Tibial artery (tissue), 4 donors: ENCODE results near the gene EEF1AKMT4.

Experiments
- DNase-seq, 2 donors: peaks; one replicate each; pipeline ENCODE4 v3.0.0-alpha.2; 2019
- H3K27ac ChIP-seq, 2 donors: fragments of 200-600 bp; sonication (generic) in 1 of 2; 1 replicate in 1 of 2; 2 replicates in 1 of 2; pipeline ENCODE4 v1.5.1; 2018 to 2019; ENCODE audit warnings: mild to moderate bottlenecking in 1 of 2
- H3K27me3 ChIP-seq, 2 donors: fragments of 200-600 bp; sonication (generic) in 1 of 2; one replicate each; pipeline versions ENCODE4 v1.5.1 to v1.6.0; 2016 to 2019
- H3K36me3 ChIP-seq, 3 donors: fragments of 200-600 bp; sonication (generic) in 2 of 3; one replicate each; pipeline ENCODE4 v1.5.1; 2016 to 2019; ENCODE audit warnings: mild to moderate bottlenecking in 2 of 3
- H3K4me1 ChIP-seq, 4 donors: fragments of 200-600 bp; sonication (generic) in 2 of 4; 1 replicate in 3 of 4; 2 replicates in 1 of 4; pipeline ENCODE4 v1.5.1; 2016 to 2019
- H3K4me3 ChIP-seq, 2 donors: fragments of 200-600 bp; sonication (generic) in 1 of 2; 1 replicate in 1 of 2; 2 replicates in 1 of 2; pipeline ENCODE4 v1.5.1; 2018 to 2019; ENCODE audit warnings: mild to moderate bottlenecking in 2 of 2
- H3K9me3 ChIP-seq, 3 donors: fragments of 200-600 bp; sonication (generic) in 1 of 3; one replicate each; pipeline ENCODE4 v1.5.1; 2016 to 2019
- CTCF ChIP-seq, 2 experiments: fragments of 200-600 bp in 1 of 2; fragments of 450-650 bp in 1 of 2; IDR thresholded peaks; one replicate each; pipeline ENCODE4 v1.5.1; 2017 to 2019; ENCODE audit warnings: antibody characterized with exemption in 2 of 2, mild to moderate bottlenecking in 1 of 2, moderate library complexity in 1 of 2
- intact Hi-C: fragments of 100-400 bp; cut with DNase I; formaldehyde crosslinking; loops from one replicate; pipeline ENCODE4 v1.15.0; 2023; ENCODE audit warnings: low total_unique reads

EEF1AKMT4 gene

GRCh38 chr3:184249412-184250166 lies at the start of gene EEF1AKMT4:
Gene EEF1AKMT4 (plus strand): TSS chr3:184249672. CDS start chr3:184249695, 23 bp downstream.
- peak; percentile 46 to 55 for TF ChIP-seq CTCF (IDR thresholded peaks at IDR 0.05)
- peak; percentile 94 to 97 for DNase-seq
- peak within 1 kb of the TSS; percentile 67 to 82 for H3K27ac ChIP-seq
- H3K4me1 ChIP-seq = peaks cover 0 to 21% (median 17%) of the 10 kb centered on the region in 4 donors
- no peaks in the 10 kb centered on the region for H3K9me3 ChIP-seq
- intact Hi-C loops = loop anchor here (2.0 to 10.0 kb wide), 5 partner anchors 62 to 355 kb away; partner anchors contain the start of genes ABCC5, ABCF3, AP2M1 and EIF2B5
- peaks cover 10 to 13% (median 12%) of the 10 kb centered on the region in 3 donors for H3K36me3 ChIP-seq
- H3K4me3 ChIP-seq = peak within 1 kb of the TSS; percentile 70 to 71
- no peaks in the 10 kb centered on the region for H3K27me3 ChIP-seq

GRCh38 chr3:184200825-184201224 lies 48.6 kb upstream of the EEF1AKMT4 start:
- intact Hi-C loops = no loop called here
- H3K27me3 ChIP-seq = no peaks in the 10 kb centered on the region
- no peaks in the 10 kb centered on the region for H3K9me3 ChIP-seq
- no peak overlapping the region for H3K27ac ChIP-seq
- no peak overlapping the region for H3K4me3 ChIP-seq
- no peak for TF ChIP-seq CTCF (IDR thresholded peaks at IDR 0.05)
- peaks cover 0 to 13% (median 3%) of the 10 kb centered on the region in 3 donors for H3K36me3 ChIP-seq
- DNase-seq = no peak
- no peaks in the 10 kb centered on the region for H3K4me1 ChIP-seq

GRCh38 chr3:184203526-184203925 lies 45.9 kb upstream of the EEF1AKMT4 start:
- intact Hi-C loops = no loop called here
- DNase-seq = no peak
- no peak overlapping the region for H3K27ac ChIP-seq
- H3K27me3 ChIP-seq = peaks cover 0 to 7% of the 10 kb centered on the region in 2 donors
- no peaks in the 10 kb centered on the region for H3K36me3 ChIP-seq
- H3K4me1 ChIP-seq = no peaks in the 10 kb centered on the region
- no peak overlapping the region for H3K4me3 ChIP-seq
- no peak for TF ChIP-seq CTCF (IDR thresholded peaks at IDR 0.05)
- H3K9me3 ChIP-seq = no peaks in the 10 kb centered on the region

DNA sequence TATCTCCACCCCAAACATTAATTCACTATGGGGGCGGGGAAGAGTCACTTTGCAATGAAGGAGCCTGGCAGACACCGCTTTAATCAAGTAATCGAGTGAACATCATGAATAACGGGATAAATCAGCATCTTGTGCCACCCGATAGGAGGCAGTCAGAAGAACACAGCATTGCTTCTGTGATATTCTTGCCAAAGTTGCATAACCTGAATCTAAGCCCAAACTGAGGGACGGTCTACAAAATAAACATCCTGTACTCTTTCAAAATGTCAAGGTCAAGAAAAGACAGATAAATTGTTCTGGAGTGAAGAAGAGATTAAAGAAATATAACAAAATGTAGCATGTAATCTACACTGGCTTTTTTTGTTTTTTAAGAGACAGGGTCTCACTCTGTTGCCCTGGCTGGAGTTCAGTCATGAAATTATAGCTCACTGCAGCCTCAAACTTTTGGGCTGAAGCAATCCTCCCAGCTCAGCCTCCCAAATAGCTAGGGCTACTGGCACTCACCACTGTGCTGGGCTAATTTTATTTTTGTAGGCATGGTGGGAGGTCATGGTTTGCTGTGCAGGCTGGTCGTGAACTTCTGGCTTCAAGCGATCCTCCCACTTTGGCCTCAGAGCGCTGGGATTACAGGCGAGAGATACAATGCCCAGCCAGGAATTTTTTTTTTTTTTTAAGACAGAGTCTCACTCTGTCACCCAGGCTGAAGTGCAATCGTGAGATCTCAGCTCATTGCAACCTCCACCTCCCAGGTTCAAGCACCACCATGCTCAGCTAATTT lies 40.1 kb upstream of the EEF1AKMT4 start:
- TF ChIP-seq CTCF (IDR thresholded peaks at IDR 0.05) = no peak
- Histone ChIP-seq H3K4me3 (no peak overlapping the region), H3K4me1 (no peaks in the 10 kb centered on the region), H3K36me3 (no peaks in the 10 kb centered on the region), H3K27me3 (peaks cover 0 to 7% of the 10 kb centered on the region in 2 donors), H3K27ac (no peak overlapping the region), H3K9me3 (no peaks in the 10 kb centered on the region)
- peak in 1 of 2 donors; percentile 53 for DNase-seq
- intact Hi-C loops = no loop called here

DNA sequence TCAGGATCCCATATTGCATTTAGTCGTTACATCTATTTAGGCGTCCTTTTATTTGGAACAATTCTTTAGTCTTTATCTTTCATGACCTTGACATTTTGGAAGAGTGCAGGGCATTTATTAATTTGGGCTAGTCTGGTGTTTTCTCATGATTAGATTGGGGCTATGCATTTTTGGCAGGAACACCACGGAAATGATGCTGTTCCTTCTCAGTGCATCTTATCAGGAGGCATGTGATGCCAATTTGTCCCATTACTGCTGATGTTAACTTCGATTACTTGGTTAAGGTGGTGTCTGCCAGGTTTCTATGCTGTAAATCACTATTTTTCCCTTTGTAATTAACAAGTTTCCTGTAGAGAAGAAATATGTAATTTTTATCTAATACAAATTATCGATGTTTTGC lies 38.2 kb upstream of the EEF1AKMT4 start:
- no peak for DNase-seq
- no peak for TF ChIP-seq CTCF (IDR thresholded peaks at IDR 0.05)
- Histone ChIP-seq H3K4me3 (no peak overlapping the region), H3K36me3 (no peaks in the 10 kb centered on the region), H3K4me1 (no peaks in the 10 kb centered on the region), H3K27me3 (peaks cover 0 to 7% of the 10 kb centered on the region in 2 donors), H3K9me3 (no peaks in the 10 kb centered on the region), H3K27ac (no peak overlapping the region)
- intact Hi-C loops = no loop called here
